ENCODE results near the gene CCDC86.

The CCDC86 gene

GRCh38 chr11:60831501-60832079 lies 10.3 kb upstream of the CCDC86 start:
- no peak for DNase-seq

- DNase-seq = no peak
These were observed 7.0 kb upstream of the CCDC86 start for GRCh38 chr11:60834742-60835533.

GRCh38 chr11:60835534-60835846 lies 6.4 kb upstream of the CCDC86 start:
- peak; percentile 77 for DNase-seq

DNA sequence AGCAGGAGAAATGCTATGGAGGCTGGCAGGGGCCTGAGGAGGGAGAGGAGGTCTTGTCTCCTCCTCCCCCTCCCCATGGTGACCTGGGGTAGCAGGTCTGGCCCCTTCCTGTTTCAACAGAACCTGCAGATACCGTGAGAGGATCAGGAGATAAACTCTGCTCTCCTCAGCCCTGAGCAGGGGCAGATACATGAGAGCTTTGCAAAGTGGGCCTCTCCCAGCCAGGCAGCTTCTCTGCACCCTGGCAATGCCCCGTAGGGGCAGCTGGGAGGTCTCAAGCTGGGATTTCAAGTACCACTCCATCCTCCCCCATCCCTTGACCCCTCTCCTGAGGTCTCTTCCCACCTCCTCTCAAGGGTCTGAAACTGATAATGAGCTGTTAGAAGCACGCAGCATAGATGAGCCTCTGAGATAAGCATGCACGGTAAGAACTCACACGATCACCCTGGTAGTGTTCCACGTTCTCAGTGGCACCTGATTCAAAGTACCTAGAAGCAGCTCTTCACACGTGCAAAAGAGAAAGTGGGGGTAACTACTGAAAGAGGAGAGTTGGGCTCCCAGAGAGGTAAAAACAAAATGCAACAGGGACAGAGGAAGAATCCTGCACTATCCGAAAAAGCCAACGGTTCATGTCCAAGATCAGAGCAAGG lies 4.9 kb upstream of the CCDC86 start:
- no peak for DNase-seq

GRCh38 chr11:60838132-60838531 lies 3.8 kb upstream of the CCDC86 start:
- DNase-seq = no peak

GRCh38 chr11:60840470-60841430 lies 1.2 kb upstream of the CCDC86 start:
- no peak for DNase-seq

DNA sequence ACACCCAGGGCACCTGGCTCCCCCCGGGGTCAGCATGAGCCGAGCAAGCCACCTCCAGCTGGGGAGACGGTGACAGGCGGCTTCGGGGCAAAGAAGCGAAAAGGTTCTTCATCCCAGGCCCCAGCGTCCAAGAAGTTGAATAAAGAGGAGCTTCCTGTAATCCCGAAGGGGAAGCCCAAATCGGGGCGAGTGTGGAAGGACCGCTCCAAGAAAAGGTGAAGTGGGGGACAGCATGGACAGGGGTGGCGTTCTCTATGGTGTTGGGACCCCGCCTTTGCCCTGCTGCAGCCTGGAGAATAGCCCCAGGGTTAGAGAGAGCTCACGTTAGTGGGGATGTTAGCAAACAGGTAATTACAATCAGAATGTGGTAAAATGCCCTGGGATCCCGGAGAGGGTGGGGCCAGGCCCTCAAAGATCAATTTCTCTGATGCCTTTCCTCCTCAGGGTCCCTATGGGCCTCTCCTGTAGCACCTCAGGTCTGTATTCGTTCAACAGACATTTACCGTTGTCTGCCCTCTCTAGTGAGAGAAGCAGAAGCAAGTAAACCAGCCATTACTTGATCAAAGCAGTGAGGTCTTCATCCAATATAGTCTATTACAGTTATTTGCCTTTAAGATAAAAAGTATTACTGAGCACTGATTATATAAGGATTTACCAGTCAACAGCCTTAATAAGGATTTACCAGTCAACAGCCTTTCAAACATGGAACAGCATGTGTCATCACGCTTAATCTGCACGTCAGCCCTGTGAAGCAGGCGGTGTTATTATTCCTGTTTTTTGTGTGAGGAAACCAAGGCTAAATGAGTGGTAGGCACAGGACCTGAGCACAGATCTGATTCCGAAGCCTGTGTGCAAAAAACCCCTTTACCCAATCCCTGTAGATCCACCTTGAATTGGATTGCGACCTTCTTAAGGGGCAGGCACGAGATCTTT lies 1.0 kb downstream of the CCDC86 start:
- peak; percentile 20 for DNase-seq

GRCh38 chr11:60844045-60844869 lies 2.3 kb downstream of the CCDC86 start:
- no peak for DNase-seq

DNA sequence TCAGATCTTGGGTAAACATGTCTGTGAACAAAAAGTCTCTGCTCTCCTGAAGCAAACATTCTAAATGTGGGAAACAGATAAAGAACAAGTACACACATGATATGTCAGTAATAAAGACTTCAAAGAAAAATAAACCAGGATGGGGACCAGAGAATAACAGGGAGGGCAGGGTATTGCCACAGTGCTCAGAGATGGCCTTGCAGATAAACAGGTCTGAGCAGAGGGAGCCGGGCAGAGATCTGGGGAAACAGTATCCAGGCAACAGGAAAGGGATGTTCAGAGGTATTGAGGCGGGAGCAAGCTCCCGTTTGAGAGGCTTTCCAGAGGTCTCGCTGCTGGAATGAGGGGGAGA lies 2.9 kb downstream of the CCDC86 start:
- DNase-seq = no peak

DNA sequence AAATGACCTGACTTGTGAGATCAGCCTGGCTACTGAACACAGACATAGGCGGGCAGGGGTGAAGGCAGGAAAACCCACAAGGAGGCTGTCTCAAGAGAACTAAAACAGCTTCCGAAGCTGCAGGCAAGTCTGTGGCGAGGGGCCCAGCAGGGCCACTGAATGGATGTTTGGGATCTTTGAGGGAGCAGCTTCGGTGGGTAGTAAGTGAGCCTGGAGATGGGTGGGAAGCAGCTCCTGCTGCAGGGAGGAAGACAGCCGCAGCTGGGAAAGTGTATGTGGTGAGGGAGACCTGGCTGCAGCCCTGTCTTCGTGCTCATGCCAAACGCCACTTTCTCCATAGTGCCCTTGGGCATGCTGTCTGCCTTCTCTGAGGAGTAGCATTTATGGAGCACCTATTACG lies 3.4 kb downstream of the CCDC86 start:
- DNase-seq = no peak

DNA sequence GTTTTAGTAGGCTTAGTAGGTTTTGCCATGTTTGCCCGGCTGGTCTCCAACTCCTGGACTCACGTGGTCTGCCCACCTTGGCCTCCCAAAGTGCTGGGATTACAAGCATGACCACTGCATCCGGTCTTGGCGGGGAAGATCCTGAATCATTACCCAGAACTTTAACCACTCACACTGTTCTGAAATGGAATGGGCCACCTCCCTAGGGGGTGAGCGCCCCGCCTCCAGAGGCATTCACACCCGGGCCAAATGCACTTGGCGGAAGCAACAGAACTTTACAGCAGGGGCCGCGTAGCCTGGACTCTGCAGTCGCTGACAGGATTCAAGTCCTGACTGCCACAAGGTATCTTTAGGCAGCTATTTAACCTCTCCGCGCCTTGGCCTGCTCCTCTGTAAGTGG lies 5.4 kb downstream of the CCDC86 start:
- DNase-seq = no peak

GRCh38 chr11:60847896-60848295 lies 6.0 kb downstream of the CCDC86 start:
- no peak for DNase-seq

DNA sequence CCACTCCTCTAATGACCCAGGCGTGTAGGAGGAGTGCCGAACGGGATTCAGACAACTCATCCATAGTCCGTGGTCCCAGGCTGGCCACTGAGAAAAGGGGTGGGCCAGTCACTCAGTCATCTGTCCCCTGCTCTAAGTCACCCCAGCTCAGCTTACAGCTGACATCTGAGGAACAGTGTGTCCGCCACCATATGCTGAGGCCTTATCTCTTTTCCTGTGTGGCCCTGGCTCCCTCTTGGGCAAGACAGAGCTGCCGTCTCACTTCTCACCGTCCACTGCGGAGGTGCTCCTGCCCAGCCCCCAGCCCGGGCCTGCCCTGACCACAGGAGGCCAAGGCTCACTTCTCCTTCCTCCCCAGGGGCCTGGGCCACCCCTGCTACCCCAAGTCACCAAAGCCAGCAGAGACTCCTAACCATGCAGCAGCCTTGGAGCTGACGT lies 6.8 kb downstream of the CCDC86 start:
- no peak for DNase-seq

DNA sequence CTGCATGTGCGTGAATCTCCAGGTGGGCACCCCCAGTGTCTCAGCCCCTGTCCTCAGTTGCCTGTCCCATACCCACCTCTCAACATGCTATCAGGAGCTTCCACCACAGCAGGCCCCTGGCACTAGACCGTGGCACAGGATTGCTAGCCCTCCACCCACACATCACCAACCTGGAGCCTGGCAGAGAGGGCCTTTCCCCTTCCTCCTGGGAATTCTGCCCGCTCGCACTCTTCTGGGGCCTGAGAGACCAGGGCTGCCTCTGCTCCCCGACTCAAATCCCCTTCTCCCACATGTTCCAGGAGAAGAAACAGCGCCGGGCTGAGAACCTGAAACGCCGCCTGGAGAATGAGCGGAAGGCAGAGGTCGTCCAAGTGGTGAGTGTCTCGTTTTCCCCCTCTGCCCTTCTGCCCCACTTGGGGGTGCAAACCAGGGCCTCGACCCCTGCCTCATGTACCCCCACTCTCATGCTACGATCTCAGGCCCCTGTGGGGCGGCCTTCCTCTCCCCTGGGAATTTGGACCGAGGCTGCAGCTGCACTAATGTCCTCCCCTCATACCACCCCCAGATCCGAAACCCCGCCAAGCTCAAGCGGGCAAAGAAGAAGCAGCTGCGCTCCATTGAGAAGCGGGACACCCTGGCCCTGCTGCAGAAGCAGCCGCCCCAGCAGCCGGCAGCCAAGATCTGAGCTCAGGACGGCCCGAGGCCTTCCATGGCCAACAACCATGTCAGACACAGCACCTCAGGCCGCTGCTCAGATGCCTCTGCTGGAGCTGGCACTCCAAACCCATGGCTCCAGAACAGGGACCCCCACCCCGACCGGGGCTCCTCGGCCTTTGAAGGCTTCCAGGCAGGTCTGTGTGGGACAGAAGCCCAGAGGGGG lies 8.0 kb downstream of the CCDC86 start:
- DNase-seq = no peak

DNA sequence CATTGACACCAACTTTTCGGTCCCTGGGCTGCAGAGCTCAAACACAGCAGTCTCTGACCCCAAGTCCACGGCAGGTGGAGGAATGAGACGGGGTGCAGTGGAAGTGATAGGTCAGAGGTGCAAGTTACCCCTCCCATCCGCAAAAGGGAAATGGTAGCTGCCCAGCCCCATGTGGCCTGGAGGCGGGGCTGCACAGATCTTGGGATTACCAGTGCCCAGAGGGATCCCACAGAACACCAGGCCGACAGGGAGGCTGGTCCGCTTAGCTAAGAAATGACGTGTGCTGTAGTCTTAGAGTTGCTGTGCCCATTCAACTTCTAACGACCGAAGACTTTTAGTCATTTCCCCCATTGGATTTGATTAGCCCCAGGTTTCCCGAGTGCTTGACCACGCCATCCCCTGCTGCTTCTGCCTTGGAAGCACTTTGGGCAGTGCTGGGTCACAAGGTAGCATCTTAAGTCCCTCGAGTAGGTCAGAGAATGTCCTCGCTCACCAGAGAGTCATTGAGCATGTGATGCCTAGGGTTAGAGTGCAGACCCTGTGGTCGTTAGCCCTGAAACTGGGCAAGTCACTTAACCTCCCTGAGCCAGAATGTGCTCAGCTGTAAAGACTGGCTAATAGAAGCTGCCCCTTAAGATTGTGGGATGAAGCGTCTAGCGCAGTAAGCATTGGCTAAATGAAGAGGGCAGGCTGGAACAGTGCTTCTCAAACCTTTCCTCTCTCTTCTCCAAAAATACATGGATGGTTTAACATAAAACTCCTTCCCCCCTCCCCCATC lies 9.6 kb downstream of the CCDC86 start:
- DNase-seq = no peak

DNA sequence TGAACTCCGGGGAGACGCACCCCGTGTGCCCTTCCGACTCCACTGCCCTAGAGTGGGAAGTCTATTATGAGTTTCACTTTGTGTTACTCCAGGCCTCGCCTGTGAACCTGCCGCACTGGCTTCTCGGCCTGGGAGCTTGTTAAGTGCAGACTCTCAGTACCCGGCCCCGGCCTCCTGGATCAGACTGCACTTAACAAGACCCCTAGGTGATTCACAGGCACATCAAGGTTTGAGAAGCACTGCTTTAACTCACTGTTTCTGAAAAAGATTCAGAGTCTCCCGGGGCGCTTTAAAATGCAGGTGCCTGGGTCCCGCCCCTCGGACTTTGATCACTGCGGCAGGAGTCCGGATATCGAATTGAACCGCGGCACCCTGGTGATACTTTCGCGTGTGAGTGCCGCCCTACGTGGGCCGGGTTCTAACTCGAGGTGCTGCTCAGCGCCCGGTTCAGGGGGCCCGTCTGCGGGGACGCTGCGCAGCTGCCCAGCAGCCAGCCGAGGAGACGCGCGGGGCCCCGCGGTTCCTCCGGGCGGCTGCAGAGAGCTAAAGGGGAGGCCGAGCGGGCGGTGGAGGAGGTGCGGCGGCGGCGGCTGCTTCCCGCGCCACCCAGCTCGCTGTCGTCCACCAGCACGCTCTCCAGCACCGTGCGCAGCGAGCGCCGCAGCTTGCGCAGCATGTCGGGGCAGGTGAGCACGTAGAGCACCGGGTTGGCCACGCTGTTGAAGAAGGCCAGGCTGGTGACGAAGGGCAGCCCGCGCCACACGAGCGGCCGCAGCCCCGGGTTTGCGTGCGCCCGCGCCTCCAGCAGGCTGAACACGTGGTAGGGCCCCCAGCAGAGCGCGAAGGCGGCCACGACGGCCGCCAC lies 10.4 kb downstream of the CCDC86 start:
- no peak for DNase-seq

- DNase-seq = no peak
These were observed 11.4 kb downstream of the CCDC86 start for GRCh38 chr11:60852982-60853950.

Data from suppressor macrophage treated with lipopolysaccharide for 4 hours (primary cell).